HL-60 (cell line): Measurements from ENCODE around the gene SCUBE2.

Experiments used
- DNase-seq, 2 experiments: peaks; one replicate each; pipeline ENCODE4 v3.0.0-alpha.2; 2010 to 2020; ENCODE audit warnings: low read depth in 1 of 2, low spot score in 1 of 2
- H3K27ac ChIP-seq: fragments of 250-450 bp; sonication (Bioruptor Pico); replicated peaks from 2 replicates; pipeline ENCODE4 v1.5.1; 2020; ENCODE audit warnings: mild to moderate bottlenecking, moderate library complexity
- H3K27me3 ChIP-seq: fragments of 250-450 bp; sonication (Bioruptor Pico); 2 replicates; pipeline ENCODE4 v1.5.1; 2021; ENCODE audit warnings: mild to moderate bottlenecking, moderate library complexity; ENCODE audit not compliant: insufficient read depth, poor library complexity, severe bottlenecking
- H3K4me3 ChIP-seq: replicated peaks from 2 replicates; pipeline ENCODE4 v1.5.1; 2011; ENCODE audit warnings: mild to moderate bottlenecking, control low read depth, low read length; ENCODE audit not compliant: insufficient read depth
- GABPA ChIP-seq: IDR thresholded peaks from 2 replicates; pipeline ENCODE4 v1.6.1; 2012; ENCODE audit warnings: low read depth
- POLR2AphosphoS5 ChIP-seq: IDR thresholded peaks from 2 replicates; pipeline ENCODE4 v1.6.1; 2012; ENCODE audit warnings: low read depth
- SPI1 ChIP-seq: IDR thresholded peaks from 2 replicates; pipeline ENCODE4 v1.6.1; 2012; ENCODE audit warnings: low read depth, mild to moderate bottlenecking, borderline replicate concordance
- TF ChIP-seq, protein P1 (sequence below): IDR thresholded peaks from one replicate; pipeline ENCODE4 v1.5.1; 2011; ENCODE audit warnings: low read length, control low read depth, inconsistent platforms; ENCODE audit not compliant: insufficient read depth
- TF ChIP-seq, protein P2 (sequence below): IDR thresholded peaks from 2 replicates; pipeline ENCODE4 v1.6.1; 2012; ENCODE audit warnings: low read depth; ENCODE audit not compliant: insufficient replicate concordance

The SCUBE2 gene

DNA sequence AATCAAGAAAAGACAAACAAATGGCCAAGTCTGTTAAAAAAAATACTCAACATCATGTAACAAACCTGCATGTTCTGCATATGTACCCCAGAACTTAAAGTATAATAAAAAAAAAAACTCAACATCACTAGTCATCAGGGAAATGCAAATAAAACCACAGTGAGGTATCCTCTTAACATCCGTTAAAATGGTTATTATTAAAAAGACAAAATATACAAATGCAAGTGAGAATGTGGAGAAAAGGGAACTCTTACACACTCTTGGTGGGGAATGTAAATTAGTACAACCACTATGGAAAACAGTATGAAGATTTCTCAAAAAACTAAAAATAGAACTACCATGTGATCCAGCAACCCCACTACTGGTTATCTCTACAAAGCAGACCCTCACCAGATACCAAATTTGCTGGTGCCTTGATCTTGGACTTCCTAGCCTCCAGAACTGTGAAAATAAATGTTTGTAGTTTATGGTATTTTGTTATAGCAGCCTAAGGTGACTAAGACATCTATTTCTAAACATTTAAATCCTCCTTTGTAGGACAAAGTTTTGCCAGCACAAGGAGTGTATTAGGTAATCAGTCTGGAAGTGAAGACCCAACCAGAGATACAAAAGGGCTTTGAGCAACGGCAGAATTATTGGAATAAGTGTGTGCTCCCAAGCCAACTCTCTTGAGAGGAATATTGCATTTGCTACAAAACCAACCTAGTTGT is 32.4 kb upstream of the SCUBE2 start:
- Histone ChIP-seq H3K27ac (no peak overlapping the region), H3K27me3 (no peaks in the 10 kb centered on the region), H3K4me3 (no peak overlapping the region)
- DNase-seq = no peak
- TF ChIP-seq GABPA (no peak), POLR2AphosphoS5 (no peak), SPI1 (no peak)
- TF ChIP-seq, protein P1, sequence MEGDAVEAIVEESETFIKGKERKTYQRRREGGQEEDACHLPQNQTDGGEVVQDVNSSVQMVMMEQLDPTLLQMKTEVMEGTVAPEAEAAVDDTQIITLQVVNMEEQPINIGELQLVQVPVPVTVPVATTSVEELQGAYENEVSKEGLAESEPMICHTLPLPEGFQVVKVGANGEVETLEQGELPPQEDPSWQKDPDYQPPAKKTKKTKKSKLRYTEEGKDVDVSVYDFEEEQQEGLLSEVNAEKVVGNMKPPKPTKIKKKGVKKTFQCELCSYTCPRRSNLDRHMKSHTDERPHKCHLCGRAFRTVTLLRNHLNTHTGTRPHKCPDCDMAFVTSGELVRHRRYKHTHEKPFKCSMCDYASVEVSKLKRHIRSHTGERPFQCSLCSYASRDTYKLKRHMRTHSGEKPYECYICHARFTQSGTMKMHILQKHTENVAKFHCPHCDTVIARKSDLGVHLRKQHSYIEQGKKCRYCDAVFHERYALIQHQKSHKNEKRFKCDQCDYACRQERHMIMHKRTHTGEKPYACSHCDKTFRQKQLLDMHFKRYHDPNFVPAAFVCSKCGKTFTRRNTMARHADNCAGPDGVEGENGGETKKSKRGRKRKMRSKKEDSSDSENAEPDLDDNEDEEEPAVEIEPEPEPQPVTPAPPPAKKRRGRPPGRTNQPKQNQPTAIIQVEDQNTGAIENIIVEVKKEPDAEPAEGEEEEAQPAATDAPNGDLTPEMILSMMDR = no peak
- TF ChIP-seq, protein P2, sequence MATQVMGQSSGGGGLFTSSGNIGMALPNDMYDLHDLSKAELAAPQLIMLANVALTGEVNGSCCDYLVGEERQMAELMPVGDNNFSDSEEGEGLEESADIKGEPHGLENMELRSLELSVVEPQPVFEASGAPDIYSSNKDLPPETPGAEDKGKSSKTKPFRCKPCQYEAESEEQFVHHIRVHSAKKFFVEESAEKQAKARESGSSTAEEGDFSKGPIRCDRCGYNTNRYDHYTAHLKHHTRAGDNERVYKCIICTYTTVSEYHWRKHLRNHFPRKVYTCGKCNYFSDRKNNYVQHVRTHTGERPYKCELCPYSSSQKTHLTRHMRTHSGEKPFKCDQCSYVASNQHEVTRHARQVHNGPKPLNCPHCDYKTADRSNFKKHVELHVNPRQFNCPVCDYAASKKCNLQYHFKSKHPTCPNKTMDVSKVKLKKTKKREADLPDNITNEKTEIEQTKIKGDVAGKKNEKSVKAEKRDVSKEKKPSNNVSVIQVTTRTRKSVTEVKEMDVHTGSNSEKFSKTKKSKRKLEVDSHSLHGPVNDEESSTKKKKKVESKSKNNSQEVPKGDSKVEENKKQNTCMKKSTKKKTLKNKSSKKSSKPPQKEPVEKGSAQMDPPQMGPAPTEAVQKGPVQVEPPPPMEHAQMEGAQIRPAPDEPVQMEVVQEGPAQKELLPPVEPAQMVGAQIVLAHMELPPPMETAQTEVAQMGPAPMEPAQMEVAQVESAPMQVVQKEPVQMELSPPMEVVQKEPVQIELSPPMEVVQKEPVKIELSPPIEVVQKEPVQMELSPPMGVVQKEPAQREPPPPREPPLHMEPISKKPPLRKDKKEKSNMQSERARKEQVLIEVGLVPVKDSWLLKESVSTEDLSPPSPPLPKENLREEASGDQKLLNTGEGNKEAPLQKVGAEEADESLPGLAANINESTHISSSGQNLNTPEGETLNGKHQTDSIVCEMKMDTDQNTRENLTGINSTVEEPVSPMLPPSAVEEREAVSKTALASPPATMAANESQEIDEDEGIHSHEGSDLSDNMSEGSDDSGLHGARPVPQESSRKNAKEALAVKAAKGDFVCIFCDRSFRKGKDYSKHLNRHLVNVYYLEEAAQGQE = no peak

DNA sequence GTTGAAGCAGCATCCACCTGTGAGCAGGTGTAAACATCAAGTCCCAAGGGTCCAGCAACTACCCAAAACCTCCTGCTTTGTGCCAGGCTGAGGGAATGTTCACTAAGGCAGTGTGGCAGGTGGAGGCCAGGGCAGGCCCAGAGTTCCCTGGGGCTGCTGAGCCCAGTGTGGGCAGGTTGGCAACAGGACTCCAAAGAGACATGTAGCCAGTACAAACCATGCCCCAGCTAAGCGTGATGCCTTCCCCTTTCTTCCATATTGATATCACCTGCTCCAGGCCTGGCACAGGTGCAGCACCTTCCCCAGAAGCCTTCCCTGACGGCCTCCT is 30.0 kb upstream of the SCUBE2 start:
- Histone ChIP-seq H3K4me3 (no peak overlapping the region), H3K27ac (no peak overlapping the region), H3K27me3 (no peaks in the 10 kb centered on the region)
- TF ChIP-seq POLR2AphosphoS5 (no peak), SPI1 (no peak), GABPA (no peak)
- TF ChIP-seq, protein P1 = no peak
- TF ChIP-seq, protein P2 = no peak
- no peak for DNase-seq

DNA sequence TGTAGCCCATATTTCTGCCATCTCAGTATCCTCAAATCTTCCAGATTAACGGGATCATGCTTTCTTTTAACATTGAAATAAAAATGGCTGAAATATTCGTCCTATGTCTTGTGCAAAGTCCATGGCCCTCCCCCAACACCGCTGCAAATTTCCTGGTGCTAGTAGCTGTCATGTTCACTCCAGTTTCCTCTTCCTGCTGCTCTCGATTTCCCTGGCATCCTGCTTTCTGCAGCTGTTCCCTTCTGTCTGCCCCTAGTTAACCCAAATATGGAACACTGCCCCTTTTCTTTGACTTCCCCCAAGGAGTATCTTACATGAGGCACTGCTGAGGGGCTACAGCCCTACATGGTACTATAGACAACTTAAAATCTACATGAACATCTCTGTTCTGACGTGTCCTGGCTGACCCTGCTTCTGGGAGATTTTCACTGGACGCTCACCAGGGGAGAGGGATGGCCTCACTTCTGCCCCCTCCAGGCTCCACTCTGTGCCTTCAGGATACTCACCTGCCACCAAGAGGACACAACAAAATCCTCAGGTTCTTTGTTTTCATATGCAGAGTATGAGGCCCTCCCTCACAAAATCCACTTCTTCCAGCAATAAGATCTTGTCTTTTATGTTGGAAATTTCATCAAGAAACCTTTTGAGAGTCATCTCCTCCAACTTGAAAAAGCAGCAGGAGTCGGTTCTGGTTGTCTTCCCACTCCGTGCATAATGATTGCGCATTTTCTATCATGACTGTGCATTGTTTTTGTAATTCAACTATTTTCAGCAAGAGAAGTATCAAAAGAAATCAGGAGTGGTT is 29.5 kb upstream of the SCUBE2 start:
- Histone ChIP-seq H3K4me3 (no peak overlapping the region), H3K27ac (no peak overlapping the region), H3K27me3 (no peaks in the 10 kb centered on the region)
- TF ChIP-seq GABPA = no peak
- TF ChIP-seq POLR2AphosphoS5 = no peak
- DNase-seq = no peak

GRCh38 chr11:9118277-9118676 is 26.9 kb upstream of the SCUBE2 start:
- no peak overlapping the region for H3K27ac ChIP-seq
- DNase-seq = no peak
- H3K4me3 ChIP-seq = no peak overlapping the region
- TF ChIP-seq, protein P2 = no peak
- TF ChIP-seq POLR2AphosphoS5 (no peak), SPI1 (no peak), GABPA (no peak)
- TF ChIP-seq, protein P1 = no peak
- no peaks in the 10 kb centered on the region for H3K27me3 ChIP-seq
